Measurements from ENCODE around the gene DOCK4. TPM values are rescaled to one million over a fixed set of nuclear protein-coding genes. Genes with fewer than 3 reads are reported as not detected.

The DOCK4 gene
- total RNA-seq, 1 donor from 2014 or later = 43.5 TPM

DNA sequence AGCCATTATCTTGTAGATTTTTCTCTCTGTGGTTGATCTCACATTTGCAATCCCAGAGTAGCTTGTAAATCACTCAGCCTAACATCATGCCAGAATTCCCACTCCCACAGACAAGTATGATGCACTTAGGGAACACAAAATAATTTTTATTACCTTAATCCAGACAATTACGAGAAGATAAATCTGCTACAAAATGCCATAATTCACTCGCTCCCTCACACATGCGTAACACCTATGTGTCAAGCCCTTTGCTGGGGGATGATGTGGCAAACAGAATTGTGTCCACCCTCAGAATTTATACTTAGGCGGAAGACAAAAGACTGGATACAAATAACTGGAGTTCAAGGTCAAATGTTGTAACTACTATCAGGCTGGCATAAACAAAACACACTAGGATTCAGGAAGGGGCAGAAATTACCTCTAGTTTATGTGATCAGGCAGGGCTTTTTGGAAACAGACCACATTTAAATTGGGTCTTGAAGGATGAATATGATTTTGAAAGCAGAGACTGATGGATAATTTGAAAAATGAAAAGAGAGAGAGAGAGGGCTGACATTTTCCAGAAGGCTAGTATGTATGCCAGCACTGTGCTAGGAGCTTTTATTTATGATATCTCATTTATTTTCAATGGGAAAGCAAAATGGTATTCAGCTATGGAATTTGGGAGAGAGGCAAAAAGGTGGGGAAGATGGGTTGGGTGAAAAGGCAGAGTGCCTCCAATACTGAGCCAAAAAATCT is 69.8 kb downstream of the DOCK4 start:
- H3K9me3 ChIP-seq = no peaks in the 10 kb centered on the region
- intact Hi-C loops (cut with DNase I) = no loop called here
- H3K27ac ChIP-seq = no peak overlapping the region
- no peak for DNase-seq (ENCODE audit: low spot score in 2 of 2)
- peaks cover 0 to 10% of the 10 kb centered on the region in 2 donors for H3K4me1 ChIP-seq
- no peaks in the 10 kb centered on the region for H3K27me3 ChIP-seq
- TF ChIP-seq, protein P1, sequence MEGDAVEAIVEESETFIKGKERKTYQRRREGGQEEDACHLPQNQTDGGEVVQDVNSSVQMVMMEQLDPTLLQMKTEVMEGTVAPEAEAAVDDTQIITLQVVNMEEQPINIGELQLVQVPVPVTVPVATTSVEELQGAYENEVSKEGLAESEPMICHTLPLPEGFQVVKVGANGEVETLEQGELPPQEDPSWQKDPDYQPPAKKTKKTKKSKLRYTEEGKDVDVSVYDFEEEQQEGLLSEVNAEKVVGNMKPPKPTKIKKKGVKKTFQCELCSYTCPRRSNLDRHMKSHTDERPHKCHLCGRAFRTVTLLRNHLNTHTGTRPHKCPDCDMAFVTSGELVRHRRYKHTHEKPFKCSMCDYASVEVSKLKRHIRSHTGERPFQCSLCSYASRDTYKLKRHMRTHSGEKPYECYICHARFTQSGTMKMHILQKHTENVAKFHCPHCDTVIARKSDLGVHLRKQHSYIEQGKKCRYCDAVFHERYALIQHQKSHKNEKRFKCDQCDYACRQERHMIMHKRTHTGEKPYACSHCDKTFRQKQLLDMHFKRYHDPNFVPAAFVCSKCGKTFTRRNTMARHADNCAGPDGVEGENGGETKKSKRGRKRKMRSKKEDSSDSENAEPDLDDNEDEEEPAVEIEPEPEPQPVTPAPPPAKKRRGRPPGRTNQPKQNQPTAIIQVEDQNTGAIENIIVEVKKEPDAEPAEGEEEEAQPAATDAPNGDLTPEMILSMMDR (IDR thresholded peaks at IDR 0.05) = no peak
- no peak overlapping the region for H3K4me3 ChIP-seq
- no peaks in the 10 kb centered on the region for H3K36me3 ChIP-seq

DNA sequence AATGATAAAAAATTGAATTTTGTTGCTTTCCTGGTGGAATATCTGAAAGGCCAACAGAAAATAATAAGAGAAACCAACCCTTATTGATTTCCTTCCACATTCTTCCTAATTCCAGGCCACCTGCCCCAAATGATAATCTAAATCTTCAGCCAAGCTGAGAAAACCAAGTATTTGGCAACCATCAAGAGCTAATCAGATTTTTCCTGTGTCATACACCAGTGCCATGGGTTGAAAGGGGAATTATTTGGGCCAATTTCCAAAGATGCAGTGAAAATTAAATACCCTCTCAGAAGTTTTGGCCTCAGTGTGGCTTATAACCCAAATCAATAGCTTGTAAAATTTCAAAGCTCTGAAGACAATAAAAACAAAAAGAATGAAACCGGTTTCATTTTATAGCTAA is 70.4 kb downstream of the DOCK4 start:
- H3K9me3 ChIP-seq = no peaks in the 10 kb centered on the region
- DNase-seq (ENCODE audit: low spot score in 2 of 2) = no peak
- intact Hi-C loops (cut with DNase I) = no loop called here
- H3K27me3 ChIP-seq = no peaks in the 10 kb centered on the region
- H3K27ac ChIP-seq = no peak overlapping the region
- H3K36me3 ChIP-seq = no peaks in the 10 kb centered on the region
- peaks cover 0 to 11% of the 10 kb centered on the region in 2 donors for H3K4me1 ChIP-seq
- TF ChIP-seq, protein P1 (IDR thresholded peaks at IDR 0.05) = no peak
- H3K4me3 ChIP-seq = no peak overlapping the region

DNA sequence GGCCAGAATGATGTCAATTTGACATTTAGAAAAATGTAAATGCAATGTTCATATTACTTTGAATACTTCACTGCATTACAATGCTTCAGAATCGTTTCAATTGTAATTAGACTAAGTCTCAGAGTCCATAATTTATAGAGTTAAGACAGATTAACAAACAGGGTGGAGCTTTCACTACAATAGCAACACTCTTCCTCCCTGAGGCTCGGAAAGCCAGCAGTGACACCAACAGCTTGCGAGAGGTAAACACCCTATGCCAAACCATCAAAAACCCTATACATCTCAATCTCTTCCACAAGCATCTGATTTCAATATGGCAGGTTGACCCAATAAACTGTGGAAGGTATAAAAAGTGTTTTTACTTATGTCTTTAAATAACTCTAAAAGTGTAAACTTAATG is 72.2 kb downstream of the DOCK4 start:
- intact Hi-C loops (cut with DNase I) = no loop called here
- Histone ChIP-seq H3K9me3 (no peaks in the 10 kb centered on the region), H3K4me1 (peaks cover 3 to 11% of the 10 kb centered on the region in 2 donors), H3K4me3 (no peak overlapping the region), H3K36me3 (no peaks in the 10 kb centered on the region), H3K27me3 (no peaks in the 10 kb centered on the region), H3K27ac (no peak overlapping the region)
- TF ChIP-seq, protein P1 (IDR thresholded peaks at IDR 0.05) = no peak
- no peak for DNase-seq (ENCODE audit: low spot score in 2 of 2)

DNA sequence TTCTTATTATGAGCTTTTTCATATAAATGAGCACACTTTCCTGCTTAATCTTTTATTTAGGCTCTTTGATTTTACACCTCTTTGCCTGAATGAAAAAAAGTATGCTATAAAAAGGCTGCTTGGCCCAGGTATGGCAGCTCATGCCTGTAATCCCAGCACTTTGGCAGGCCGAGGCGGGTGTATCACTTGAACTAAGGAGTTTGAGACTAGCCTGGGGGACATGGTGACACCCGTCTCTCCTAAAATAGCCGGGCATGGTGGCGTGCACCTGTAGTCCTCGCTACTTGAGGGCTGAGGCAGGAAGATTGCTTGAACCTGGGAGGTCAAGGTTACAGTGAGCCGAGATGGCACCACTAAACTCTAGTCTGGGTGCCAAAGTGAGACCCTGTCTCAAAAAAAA is 72.9 kb downstream of the DOCK4 start:
- Histone ChIP-seq H3K27ac (no peak overlapping the region), H3K36me3 (no peaks in the 10 kb centered on the region), H3K4me3 (no peak overlapping the region), H3K4me1 (peaks cover 3 to 11% of the 10 kb centered on the region in 2 donors), H3K9me3 (no peaks in the 10 kb centered on the region), H3K27me3 (no peaks in the 10 kb centered on the region)
- DNase-seq (ENCODE audit: low spot score in 2 of 2) = no peak
- intact Hi-C loops (cut with DNase I) = no loop called here
- TF ChIP-seq, protein P1 (IDR thresholded peaks at IDR 0.05) = no peak

DNA sequence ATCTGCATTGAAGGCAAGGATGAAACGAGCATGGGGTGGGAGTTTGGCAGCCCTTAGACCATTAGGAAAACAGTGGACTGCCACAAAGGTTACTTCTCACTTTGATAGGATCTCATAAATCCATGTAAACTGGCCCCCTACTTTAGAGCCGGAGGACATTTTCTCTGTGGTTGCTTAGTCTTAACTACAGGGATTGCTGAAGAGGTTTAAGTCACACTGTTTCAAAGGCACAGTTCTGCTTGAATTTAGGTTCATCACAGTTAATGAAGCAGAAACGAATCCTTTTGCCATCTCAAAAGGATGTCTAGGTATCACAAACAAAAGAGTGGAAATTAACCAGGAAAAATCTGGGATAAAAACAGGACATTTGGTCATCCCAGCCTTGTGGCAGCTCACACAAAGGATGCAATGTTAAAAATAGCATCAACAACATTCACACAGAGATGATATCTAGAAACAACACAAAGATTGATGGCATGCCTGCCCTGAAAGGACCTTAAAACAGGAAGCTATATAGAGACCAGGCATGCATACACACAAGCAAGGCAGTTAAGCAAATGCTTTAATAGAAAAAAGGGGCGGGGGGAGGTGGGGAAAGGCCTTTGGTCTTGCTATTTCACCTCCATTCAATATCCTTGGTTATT is 74.0 kb downstream of the DOCK4 start:
- TF ChIP-seq, protein P1 (IDR thresholded peaks at IDR 0.05) = no peak
- peak overlapping the region; percentile 36 to 62 for H3K27ac ChIP-seq
- no peak overlapping the region for H3K4me3 ChIP-seq
- no peaks in the 10 kb centered on the region for H3K9me3 ChIP-seq
- no peaks in the 10 kb centered on the region for H3K27me3 ChIP-seq
- no peak for DNase-seq (ENCODE audit: low spot score in 2 of 2)
- no peaks in the 10 kb centered on the region for H3K36me3 ChIP-seq
- H3K4me1 ChIP-seq = peaks cover 3 to 11% of the 10 kb centered on the region in 2 donors
- intact Hi-C loops (cut with DNase I) = no loop called here
